HEK293 (cell line): ENCODE measurements around the gene DPM2.

Experiments
- CTCF ChIA-PET: fragments of 350-600 bp; formaldehyde crosslinking; extraction: SDS; loops from one replicate; lab custom pipeline; 2021; ENCODE audit warnings: antibody characterized with exemption; lab: Yijun Ruan, JAX
- POLR2A ChIA-PET: fragments of 300-600 bp; formaldehyde crosslinking; extraction: SDS; loops from one replicate; lab custom pipeline; 2020; ENCODE audit warnings: antibody characterized with exemption, inconsistent platforms; lab: Yijun Ruan, JAX
- H3K27ac ChIP-seq: fragments of 200-500 bp; sonication (Bioruptor generic); 2 replicates; pipeline ENCODE4 v1.5.1; 2014; ENCODE audit warnings: low read depth, low read length, control low read depth, inconsistent platforms; ENCODE audit errors: extremely low read depth
- H3K36me3 ChIP-seq, 2 experiments: fragments of 200-500 bp in 1 of 2; sonication (Bioruptor generic) in 1 of 2; 1 replicate in 1 of 2; 2 replicates in 1 of 2; pipeline ENCODE4 v1.5.1; 2014 to 2017; ENCODE audit warnings: inconsistent platforms in 2 of 2, low read length in 2 of 2; ENCODE audit not compliant: control insufficient read depth in 2 of 2, insufficient read depth in 1 of 2
- H3K4me1 ChIP-seq: fragments of 200-500 bp; sonication (Bioruptor generic); 2 replicates; pipeline ENCODE4 v1.5.1; 2014; ENCODE audit warnings: mild to moderate bottlenecking, low read length, inconsistent platforms; ENCODE audit not compliant: control insufficient read depth, insufficient read depth
- H3K4me3 ChIP-seq: 2 replicates; pipeline ENCODE4 v1.5.1; 2011; ENCODE audit warnings: low read depth, mild to moderate bottlenecking, control low read depth, low read length, moderate library complexity
- H3K9me3 ChIP-seq: fragments of 200-500 bp; sonication (Bioruptor generic); 2 replicates; pipeline ENCODE4 v1.5.1; 2014; ENCODE audit warnings: low read depth, low read length, inconsistent platforms; ENCODE audit not compliant: control insufficient read depth, insufficient read depth
- GLI4 ChIP-seq: fragments of 450-650 bp; formaldehyde crosslinking; IDR thresholded peaks from 2 replicates; pipeline ENCODE4 v1.5.1; 2016; ENCODE audit warnings: missing biosample characterization, missing genetic modification characterization
- KLF7 ChIP-seq: fragments of 450-650 bp; formaldehyde crosslinking; IDR thresholded peaks from 2 replicates; pipeline ENCODE4 v1.5.1; 2016; ENCODE audit warnings: missing biosample characterization, missing genetic modification characterization, borderline replicate concordance
- MEIS1 ChIP-seq: sonication (generic); formaldehyde crosslinking; IDR thresholded peaks from 2 replicates; pipeline ENCODE4 v1.8.1; 2022; ENCODE audit warnings: missing genetic modification reagents, mild to moderate bottlenecking, borderline replicate concordance
- PRDM10 ChIP-seq: fragments of 450-650 bp; formaldehyde crosslinking; IDR thresholded peaks from 2 replicates; pipeline ENCODE4 v1.5.1; 2016; ENCODE audit warnings: missing biosample characterization, missing genetic modification characterization
- SP2 ChIP-seq: fragments of 450-650 bp; formaldehyde crosslinking; IDR thresholded peaks from 2 replicates; pipeline ENCODE4 v1.5.1; 2016; ENCODE audit warnings: missing biosample characterization, missing genetic modification characterization
- ZNF146 ChIP-seq: fragments of 450-650 bp; formaldehyde crosslinking; IDR thresholded peaks from 2 replicates; pipeline ENCODE4 v1.5.1; 2016; ENCODE audit warnings: missing biosample characterization, missing genetic modification characterization
- ZNF214 ChIP-seq: fragments of 450-650 bp; formaldehyde crosslinking; IDR thresholded peaks from 2 replicates; pipeline ENCODE4 v1.5.1; 2017; ENCODE audit warnings: missing biosample characterization, mild to moderate bottlenecking, missing genetic modification characterization, borderline replicate concordance
- ZNF221 ChIP-seq: fragments of 450-650 bp; formaldehyde crosslinking; IDR thresholded peaks from 2 replicates; pipeline ENCODE4 v1.5.1; 2017; ENCODE audit warnings: missing biosample characterization, missing genetic modification characterization, borderline replicate concordance
- ZNF341 ChIP-seq: fragments of 450-650 bp; formaldehyde crosslinking; IDR thresholded peaks from 2 replicates; pipeline ENCODE4; 2016; ENCODE audit warnings: low read depth, missing biosample characterization, missing genetic modification characterization
- ZNF354C ChIP-seq: fragments of 450-650 bp; formaldehyde crosslinking; IDR thresholded peaks from 2 replicates; pipeline ENCODE4 v1.5.1; 2016; ENCODE audit warnings: missing biosample characterization, missing genetic modification characterization, low read depth, borderline replicate concordance
- ZNF37A ChIP-seq: fragments of 450-650 bp; IDR thresholded peaks from 2 replicates; pipeline ENCODE4 v1.5.1; 2018; ENCODE audit warnings: missing biosample characterization, missing genetic modification characterization
- ZNF394 ChIP-seq: fragments of 450-650 bp; formaldehyde crosslinking; IDR thresholded peaks from 2 replicates; pipeline ENCODE4 v1.5.1; 2016; ENCODE audit warnings: missing biosample characterization, missing genetic modification characterization, mild to moderate bottlenecking, moderate library complexity, borderline replicate concordance
- ZNF423 ChIP-seq: fragments of 450-650 bp; formaldehyde crosslinking; IDR thresholded peaks from 2 replicates; pipeline ENCODE4 v1.5.1; 2016; ENCODE audit warnings: missing biosample characterization, missing genetic modification characterization
- ZNF555 ChIP-seq: fragments of 450-650 bp; formaldehyde crosslinking; conservative IDR thresholded peaks from 2 replicates; pipeline ENCODE4 v1.5.1; 2017; ENCODE audit warnings: missing biosample characterization, mild to moderate bottlenecking, missing genetic modification characterization, inconsistent platforms
- ZNF610 ChIP-seq: fragments of 450-650 bp; formaldehyde crosslinking; IDR thresholded peaks from 2 replicates; pipeline ENCODE4 v1.5.1; 2016; ENCODE audit warnings: missing biosample characterization, missing genetic modification characterization, borderline replicate concordance
- ZNF664 ChIP-seq: fragments of 450-650 bp; formaldehyde crosslinking; IDR thresholded peaks from 2 replicates; pipeline ENCODE4 v1.5.1; 2016; ENCODE audit warnings: missing biosample characterization, missing genetic modification characterization
- ZNF785 ChIP-seq: fragments of 450-650 bp; formaldehyde crosslinking; IDR thresholded peaks from 2 replicates; pipeline ENCODE4 v1.5.1; 2016; ENCODE audit warnings: missing biosample characterization, missing genetic modification characterization
- TF ChIP-seq, protein P1 (sequence below): fragments of 450-650 bp; formaldehyde crosslinking; IDR thresholded peaks from 2 replicates; pipeline ENCODE4 v1.5.1; 2017; ENCODE audit warnings: missing biosample characterization, missing genetic modification characterization
- TF ChIP-seq, protein P2 (sequence below): fragments of 450-650 bp; formaldehyde crosslinking; IDR thresholded peaks from 2 replicates; pipeline ENCODE4 v1.5.1; 2016; ENCODE audit warnings: missing biosample characterization, missing genetic modification characterization
- TF ChIP-seq, protein P3 (sequence below): fragments of 450-650 bp; formaldehyde crosslinking; IDR thresholded peaks from 2 replicates; pipeline ENCODE4 v1.5.1; 2016; ENCODE audit warnings: missing biosample characterization, missing genetic modification characterization

The DPM2 gene

DNA sequence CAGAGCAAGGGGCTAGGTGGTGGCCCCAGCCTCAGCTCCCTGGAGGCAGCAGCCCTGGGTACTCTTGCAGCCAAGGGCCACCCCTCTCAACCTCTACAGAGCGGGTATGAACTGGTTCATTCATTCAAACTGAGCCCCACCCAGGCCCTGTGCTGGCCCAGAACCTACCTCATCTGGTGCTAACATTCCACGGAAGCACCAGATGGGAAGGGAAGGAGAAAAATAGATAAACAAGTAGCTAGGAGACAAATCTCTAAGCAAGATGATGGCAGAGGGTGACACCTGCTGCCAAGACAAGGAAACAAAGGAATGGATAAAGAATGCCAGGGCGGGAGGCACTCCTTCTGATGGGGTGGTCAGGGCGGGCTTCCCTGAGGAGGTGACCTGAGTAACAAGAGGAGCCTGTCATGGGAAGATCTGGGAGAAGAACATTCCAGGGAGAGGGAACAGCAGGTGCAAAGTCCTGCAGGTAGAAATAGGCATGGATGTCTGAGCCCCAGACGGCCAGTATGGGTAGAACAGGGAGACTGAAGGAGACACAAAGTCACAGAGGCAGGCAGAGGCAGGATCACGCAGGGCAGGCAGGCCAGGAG lies 26.9 kb downstream of the DPM2 start (continued):
- TF ChIP-seq ZNF555 (tag by site-specific recombination) (no peak), PRDM10 (no peak), ZNF146 (tag by site-specific recombination) (no peak), ZNF610 (tag by site-specific recombination) (no peak), ZNF354C (tag by site-specific recombination) (no peak)
- TF ChIP-seq, protein P1, sequence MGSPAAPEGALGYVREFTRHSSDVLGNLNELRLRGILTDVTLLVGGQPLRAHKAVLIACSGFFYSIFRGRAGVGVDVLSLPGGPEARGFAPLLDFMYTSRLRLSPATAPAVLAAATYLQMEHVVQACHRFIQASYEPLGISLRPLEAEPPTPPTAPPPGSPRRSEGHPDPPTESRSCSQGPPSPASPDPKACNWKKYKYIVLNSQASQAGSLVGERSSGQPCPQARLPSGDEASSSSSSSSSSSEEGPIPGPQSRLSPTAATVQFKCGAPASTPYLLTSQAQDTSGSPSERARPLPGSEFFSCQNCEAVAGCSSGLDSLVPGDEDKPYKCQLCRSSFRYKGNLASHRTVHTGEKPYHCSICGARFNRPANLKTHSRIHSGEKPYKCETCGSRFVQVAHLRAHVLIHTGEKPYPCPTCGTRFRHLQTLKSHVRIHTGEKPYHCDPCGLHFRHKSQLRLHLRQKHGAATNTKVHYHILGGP: no peak
- TF ChIP-seq, protein P2, sequence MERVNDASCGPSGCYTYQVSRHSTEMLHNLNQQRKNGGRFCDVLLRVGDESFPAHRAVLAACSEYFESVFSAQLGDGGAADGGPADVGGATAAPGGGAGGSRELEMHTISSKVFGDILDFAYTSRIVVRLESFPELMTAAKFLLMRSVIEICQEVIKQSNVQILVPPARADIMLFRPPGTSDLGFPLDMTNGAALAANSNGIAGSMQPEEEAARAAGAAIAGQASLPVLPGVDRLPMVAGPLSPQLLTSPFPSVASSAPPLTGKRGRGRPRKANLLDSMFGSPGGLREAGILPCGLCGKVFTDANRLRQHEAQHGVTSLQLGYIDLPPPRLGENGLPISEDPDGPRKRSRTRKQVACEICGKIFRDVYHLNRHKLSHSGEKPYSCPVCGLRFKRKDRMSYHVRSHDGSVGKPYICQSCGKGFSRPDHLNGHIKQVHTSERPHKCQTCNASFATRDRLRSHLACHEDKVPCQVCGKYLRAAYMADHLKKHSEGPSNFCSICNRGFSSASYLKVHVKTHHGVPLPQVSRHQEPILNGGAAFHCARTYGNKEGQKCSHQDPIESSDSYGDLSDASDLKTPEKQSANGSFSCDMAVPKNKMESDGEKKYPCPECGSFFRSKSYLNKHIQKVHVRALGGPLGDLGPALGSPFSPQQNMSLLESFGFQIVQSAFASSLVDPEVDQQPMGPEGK (tag by site-specific recombination): no peak

DNA sequence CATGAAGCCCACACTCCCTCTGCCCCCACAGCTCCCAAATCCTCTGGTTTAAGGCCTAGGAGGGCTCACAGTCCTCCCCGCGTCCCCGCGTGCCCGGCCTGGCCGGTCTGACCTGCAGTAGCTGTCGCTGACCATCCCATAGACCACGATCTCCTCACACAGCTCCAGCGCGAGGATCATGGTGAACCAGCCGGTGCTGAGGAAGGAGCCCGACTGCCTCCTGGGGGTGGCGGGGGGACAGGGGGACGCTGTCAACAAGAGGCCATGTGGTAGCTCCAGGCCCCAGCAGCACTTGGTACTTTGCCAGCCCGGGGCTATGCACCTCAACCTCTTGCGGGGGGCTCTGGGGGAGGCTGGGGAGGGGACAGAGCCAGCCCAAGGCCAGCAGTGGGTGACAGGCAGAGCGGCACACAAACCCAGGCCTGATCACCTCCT lies 27.8 kb downstream of the DPM2 start:
- Histone ChIP-seq H3K9me3 (no peaks in the 10 kb centered on the region), H3K27ac (no peak overlapping the region), H3K4me1 (no peaks in the 10 kb centered on the region), H3K4me3 (no peak overlapping the region), H3K36me3 (peaks cover 0 to 31% of the 10 kb centered on the region in 2 experiments; a peak in 2 of 3 replicates)
- ChIA-PET POLR2A (interaction anchor here (0.5 to 0.8 kb wide), 2 partner anchors 9 to 12 kb away, joined by 3 to 4 read pairs; no protein-coding TSS in a partner anchor), CTCF (interaction anchor here (1.2 to 1.6 kb wide), 5 partner anchors 10 to 175 kb away, joined by 4 to 9 read pairs (median 7); partner anchors contain the start of gene TOR2A)
- TF ChIP-seq ZNF785 (tag by site-specific recombination) (no peak), ZNF423 (tag by site-specific recombination) (no peak), KLF7 (tag by site-specific recombination) (no peak), ZNF664 (tag by site-specific recombination) (no peak), ZNF341 (tag by site-specific recombination) (no peak)

GRCh38 chr9:127908660-127908926 lies 29.1 kb downstream of the DPM2 start:
- Histone ChIP-seq H3K27ac (no peak overlapping the region), H3K9me3 (no peaks in the 10 kb centered on the region), H3K4me3 (no peak overlapping the region), H3K4me1 (no peaks in the 10 kb centered on the region), H3K36me3 (peaks cover 0 to 26% of the 10 kb centered on the region in 2 experiments; a peak in 2 of 3 replicates)
- ChIA-PET CTCF (no interaction called here), POLR2A (no interaction called here)
- TF ChIP-seq, protein P3, sequence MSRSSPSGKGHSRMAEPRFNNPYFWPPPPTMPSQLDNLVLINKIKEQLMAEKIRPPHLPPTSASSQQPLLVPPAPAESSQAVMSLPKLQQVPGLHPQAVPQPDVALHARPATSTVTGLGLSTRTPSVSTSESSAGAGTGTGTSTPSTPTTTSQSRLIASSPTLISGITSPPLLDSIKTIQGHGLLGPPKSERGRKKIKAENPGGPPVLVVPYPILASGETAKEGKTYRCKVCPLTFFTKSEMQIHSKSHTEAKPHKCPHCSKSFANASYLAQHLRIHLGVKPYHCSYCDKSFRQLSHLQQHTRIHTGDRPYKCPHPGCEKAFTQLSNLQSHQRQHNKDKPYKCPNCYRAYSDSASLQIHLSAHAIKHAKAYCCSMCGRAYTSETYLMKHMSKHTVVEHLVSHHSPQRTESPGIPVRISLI (tag by site-specific recombination): no peak
- no peak for TF ChIP-seq ZNF221 (tag by site-specific recombination)
- no peak for TF ChIP-seq MEIS1 (CRISPR knock-in tag)
- TF ChIP-seq SP2: no peak
- TF ChIP-seq GLI4 (tag by site-specific recombination): no peak
- no peak for TF ChIP-seq ZNF394
- no peak for TF ChIP-seq ZNF214 (tag by site-specific recombination)
- TF ChIP-seq ZNF37A (tag by site-specific recombination): no peak
